ENCODE results near the gene SWAP70.
A peak's percentile ranks its signal among the peaks of the same experiment; 100 is the strongest.

SWAP70 gene

DNA sequence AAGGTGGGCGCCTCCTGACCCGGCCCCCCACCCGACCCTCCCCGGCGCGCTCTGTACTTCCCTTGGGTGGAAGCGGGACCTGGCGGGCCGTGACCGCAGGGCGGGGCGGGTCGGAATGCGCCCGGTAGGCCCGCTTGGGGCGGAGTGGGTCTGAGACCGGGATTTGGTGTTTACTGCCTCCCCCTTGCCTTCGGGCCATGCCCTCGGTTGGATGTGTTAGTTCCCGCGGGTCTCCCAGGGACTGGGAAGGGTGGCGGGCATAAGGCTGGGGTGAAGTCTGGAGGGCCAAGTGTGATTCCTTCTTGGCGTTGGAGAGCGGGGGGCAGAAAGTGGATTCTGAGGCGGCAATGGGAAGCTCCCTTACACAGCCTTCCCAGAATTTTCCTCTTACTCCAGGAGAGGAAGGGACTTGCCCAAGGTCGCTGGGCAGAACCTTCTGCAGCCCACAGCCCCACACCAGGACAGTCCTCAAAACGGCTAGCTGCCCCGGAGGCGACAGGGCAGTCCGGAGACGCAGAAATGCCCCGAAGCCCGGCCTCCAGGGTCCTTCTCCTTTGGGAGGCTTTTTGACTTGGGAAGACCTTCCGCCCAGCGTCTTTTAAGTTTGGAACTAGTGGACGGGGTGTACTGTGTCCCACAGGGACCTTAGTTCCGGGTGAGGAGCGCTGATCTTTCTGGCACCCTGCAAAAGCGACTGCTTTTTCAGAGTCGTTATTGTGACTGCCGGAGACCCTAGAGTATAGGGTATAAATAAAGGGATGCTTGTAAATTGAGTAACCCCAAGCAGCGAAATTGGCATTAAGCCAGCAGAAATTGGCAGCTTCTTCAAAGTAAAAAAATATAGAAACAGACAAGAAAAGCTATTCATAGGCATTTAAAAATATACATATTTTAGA, 647 bp downstream of the SWAP70 start:
- peak overlapping the region; percentile 86 to 94 (median 92) for H3K4me3 ChIP-seq (ENCODE audit: low read depth in 1 of 5, low read length in 5 of 5)
- peaks cover 0 to 10% (median 0%) of the 10 kb centered on the region in 5 donors for H3K9me3 ChIP-seq (ENCODE audit: control insufficient read depth in 5 of 5, low read length in 5 of 5)
- H3K27me3 ChIP-seq (ENCODE audit: control insufficient read depth in 5 of 5, insufficient read depth in 4 of 5, low read length in 5 of 5) = no peaks in the 10 kb centered on the region
- peak overlapping the region; percentile 75 to 94 (median 90) for H3K9ac ChIP-seq (ENCODE audit: low read length in 5 of 5)
- peaks cover 0 to 2% (median 0%) of the 10 kb centered on the region in 5 donors for H3K36me3 ChIP-seq (ENCODE audit: control insufficient read depth in 5 of 5, insufficient read depth in 5 of 5, low read length in 5 of 5)
- peak overlapping the region; percentile 92 for H3K27ac ChIP-seq (ENCODE audit: low read depth, low read length)
- H3K4me1 ChIP-seq (ENCODE audit: control insufficient read depth in 5 of 5, insufficient read depth in 5 of 5, low read length in 5 of 5) = peaks cover 0 to 23% (median 16%) of the 10 kb centered on the region in 5 donors

DNA sequence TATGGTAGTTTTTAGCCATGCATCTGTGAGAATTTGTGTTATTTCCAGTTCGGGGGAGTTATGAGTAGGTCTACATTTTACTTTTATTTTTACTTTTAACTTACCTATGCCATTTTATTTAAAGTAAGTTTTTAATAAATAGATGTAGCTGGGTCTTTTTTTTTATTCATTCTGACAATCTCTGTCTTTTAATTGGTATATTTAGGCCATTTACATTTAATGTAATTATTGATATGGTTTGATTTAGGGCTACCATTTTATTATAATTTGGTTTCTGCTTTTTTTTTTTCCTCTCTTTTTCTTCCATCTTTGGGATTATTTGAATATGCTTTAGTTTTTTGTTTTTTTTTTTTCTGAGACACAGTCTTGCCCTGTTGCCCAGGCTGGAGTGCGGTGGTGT, 1.9 kb downstream of the SWAP70 start:
- Histone ChIP-seq H3K36me3 (ENCODE audit: control insufficient read depth in 5 of 5, insufficient read depth in 5 of 5, low read length in 5 of 5) (peaks cover 0 to 2% (median 0%) of the 10 kb centered on the region in 5 donors), H3K9ac (ENCODE audit: low read length in 5 of 5) (no peak overlapping the region), H3K9me3 (ENCODE audit: control insufficient read depth in 5 of 5, low read length in 5 of 5) (peaks cover 0 to 10% (median 0%) of the 10 kb centered on the region in 5 donors), H3K4me3 (ENCODE audit: low read depth in 1 of 5, low read length in 5 of 5) (peak overlapping the region in 4 of 5 donors; percentile 86 to 94 (median 90)), H3K27ac (ENCODE audit: low read depth, low read length) (no peak overlapping the region), H3K4me1 (ENCODE audit: control insufficient read depth in 5 of 5, insufficient read depth in 5 of 5, low read length in 5 of 5) (peaks cover 0 to 23% (median 16%) of the 10 kb centered on the region in 5 donors), H3K27me3 (ENCODE audit: control insufficient read depth in 5 of 5, insufficient read depth in 4 of 5, low read length in 5 of 5) (no peaks in the 10 kb centered on the region)

DNA sequence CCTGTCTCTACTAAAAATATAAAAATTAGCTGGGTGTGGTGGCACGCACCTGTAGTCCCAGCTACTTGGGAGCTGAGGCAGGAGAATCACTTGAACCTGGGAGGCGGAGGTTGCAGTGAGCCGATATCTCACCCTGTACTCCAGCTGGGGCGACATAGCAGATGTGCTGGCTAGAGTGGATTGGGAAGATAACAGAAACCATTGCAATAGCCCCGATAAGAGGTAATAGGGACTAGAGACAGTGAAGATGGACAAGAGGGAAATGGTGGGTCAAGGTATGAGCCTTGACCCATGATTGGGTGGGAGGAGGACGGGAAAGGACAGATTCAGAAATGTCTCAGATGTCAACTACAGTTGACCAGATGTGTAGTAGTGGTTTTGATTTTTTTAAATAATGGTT, 6.1 kb downstream of the SWAP70 start:
- Histone ChIP-seq H3K27ac (ENCODE audit: low read depth, low read length) (no peak overlapping the region), H3K27me3 (ENCODE audit: control insufficient read depth in 5 of 5, insufficient read depth in 4 of 5, low read length in 5 of 5) (no peaks in the 10 kb centered on the region), H3K36me3 (ENCODE audit: control insufficient read depth in 5 of 5, insufficient read depth in 5 of 5, low read length in 5 of 5) (peaks cover 0 to 5% (median 2%) of the 10 kb centered on the region in 5 donors), H3K9me3 (ENCODE audit: control insufficient read depth in 5 of 5, low read length in 5 of 5) (peaks cover 0 to 10% (median 0%) of the 10 kb centered on the region in 5 donors), H3K4me3 (ENCODE audit: low read depth in 1 of 5, low read length in 5 of 5) (no peak overlapping the region), H3K9ac (ENCODE audit: low read length in 5 of 5) (no peak overlapping the region), H3K4me1 (ENCODE audit: control insufficient read depth in 5 of 5, insufficient read depth in 5 of 5, low read length in 5 of 5) (peaks cover 0 to 8% (median 2%) of the 10 kb centered on the region in 5 donors)

DNA sequence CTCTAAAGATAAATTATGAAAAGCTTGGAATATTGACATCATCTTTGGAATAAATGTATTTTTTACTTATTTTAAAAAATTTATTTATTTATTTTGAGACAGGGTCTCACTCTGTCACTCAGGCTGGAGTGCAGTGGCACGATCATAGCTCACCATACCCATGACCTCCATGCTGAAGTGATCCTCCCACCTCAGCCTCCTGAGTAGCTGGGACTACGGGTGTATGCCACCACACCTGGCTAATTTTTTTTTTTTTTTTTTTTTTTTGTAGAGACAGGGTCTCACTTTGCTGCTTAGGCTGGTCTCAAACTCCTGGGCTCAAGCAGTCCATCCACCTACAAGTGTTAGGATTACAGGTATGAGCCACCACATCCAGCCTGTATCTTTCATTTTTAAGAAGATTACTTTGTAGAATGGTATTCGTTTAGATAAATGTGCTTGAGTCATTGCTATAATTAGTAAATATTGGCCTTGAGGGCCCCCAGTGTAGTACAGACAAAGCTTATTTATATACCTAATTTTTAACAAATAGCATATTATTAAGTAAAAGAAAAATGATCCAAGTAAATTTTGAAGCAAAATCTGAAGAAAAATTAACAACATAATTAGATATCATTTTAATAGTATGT, 8.5 kb downstream of the SWAP70 start:
- H3K4me3 ChIP-seq (ENCODE audit: low read depth in 1 of 5, low read length in 5 of 5) = no peak overlapping the region
- no peaks in the 10 kb centered on the region for H3K9me3 ChIP-seq (ENCODE audit: control insufficient read depth in 5 of 5, low read length in 5 of 5)
- peaks cover 0 to 18% (median 2%) of the 10 kb centered on the region in 5 donors for H3K4me1 ChIP-seq (ENCODE audit: control insufficient read depth in 5 of 5, insufficient read depth in 5 of 5, low read length in 5 of 5)
- no peaks in the 10 kb centered on the region for H3K27me3 ChIP-seq (ENCODE audit: control insufficient read depth in 5 of 5, insufficient read depth in 4 of 5, low read length in 5 of 5)
- no peak overlapping the region for H3K9ac ChIP-seq (ENCODE audit: low read length in 5 of 5)
- no peak overlapping the region for H3K27ac ChIP-seq (ENCODE audit: low read depth, low read length)
- H3K36me3 ChIP-seq (ENCODE audit: control insufficient read depth in 5 of 5, insufficient read depth in 5 of 5, low read length in 5 of 5) = peaks cover 0 to 3% (median 2%) of the 10 kb centered on the region in 5 donors

DNA sequence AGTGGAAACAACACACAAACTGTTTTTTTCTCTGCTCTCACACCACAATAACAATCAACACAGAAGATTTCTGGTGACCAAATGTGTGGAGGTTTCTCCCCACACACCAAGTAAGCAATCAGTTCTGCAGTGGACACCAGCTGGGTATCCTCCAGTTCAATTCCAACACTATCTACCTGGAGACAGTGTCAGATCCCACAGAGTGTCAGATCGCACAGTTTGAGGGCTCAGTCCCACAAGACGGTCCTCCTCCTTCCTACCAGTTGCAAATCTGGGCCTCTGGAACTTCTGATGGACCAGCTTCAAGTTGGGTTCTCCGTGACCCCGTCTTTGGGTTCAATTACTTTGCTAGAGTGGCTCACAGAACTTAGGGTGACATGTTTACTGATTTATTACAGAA, 9.0 kb downstream of the SWAP70 start:
- Histone ChIP-seq H3K9ac (ENCODE audit: low read length in 5 of 5) (no peak overlapping the region), H3K4me1 (ENCODE audit: control insufficient read depth in 5 of 5, insufficient read depth in 5 of 5, low read length in 5 of 5) (peaks cover 0 to 21% (median 2%) of the 10 kb centered on the region in 5 donors), H3K27ac (ENCODE audit: low read depth, low read length) (no peak overlapping the region), H3K4me3 (ENCODE audit: low read depth in 1 of 5, low read length in 5 of 5) (no peak overlapping the region), H3K36me3 (ENCODE audit: control insufficient read depth in 5 of 5, insufficient read depth in 5 of 5, low read length in 5 of 5) (peaks cover 0 to 3% (median 0%) of the 10 kb centered on the region in 5 donors), H3K27me3 (ENCODE audit: control insufficient read depth in 5 of 5, insufficient read depth in 4 of 5, low read length in 5 of 5) (no peaks in the 10 kb centered on the region), H3K9me3 (ENCODE audit: control insufficient read depth in 5 of 5, low read length in 5 of 5) (no peaks in the 10 kb centered on the region)

DNA sequence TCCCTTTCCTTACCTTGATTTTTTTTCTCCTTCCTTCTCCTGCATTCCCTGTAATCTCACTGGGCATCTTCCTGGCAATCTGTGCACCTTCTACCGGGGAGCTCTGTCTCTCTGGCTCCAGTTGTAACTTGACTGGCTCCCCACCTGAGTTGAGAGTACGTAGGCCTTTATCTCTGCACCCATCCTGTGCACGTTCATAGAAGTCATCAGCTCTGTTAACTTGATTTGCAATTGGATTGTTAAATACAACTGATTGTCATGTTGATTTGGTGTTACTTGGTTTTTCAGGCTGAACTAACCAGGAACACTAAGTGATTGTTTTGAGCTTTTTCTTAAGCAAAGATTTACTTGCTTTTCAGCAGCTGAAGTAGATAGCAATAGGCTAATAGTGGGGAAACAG, 11.8 kb downstream of the SWAP70 start:
- Histone ChIP-seq H3K27ac (ENCODE audit: low read depth, low read length) (no peak overlapping the region), H3K4me3 (ENCODE audit: low read depth in 1 of 5, low read length in 5 of 5) (no peak overlapping the region), H3K9ac (ENCODE audit: low read length in 5 of 5) (no peak overlapping the region)

DNA sequence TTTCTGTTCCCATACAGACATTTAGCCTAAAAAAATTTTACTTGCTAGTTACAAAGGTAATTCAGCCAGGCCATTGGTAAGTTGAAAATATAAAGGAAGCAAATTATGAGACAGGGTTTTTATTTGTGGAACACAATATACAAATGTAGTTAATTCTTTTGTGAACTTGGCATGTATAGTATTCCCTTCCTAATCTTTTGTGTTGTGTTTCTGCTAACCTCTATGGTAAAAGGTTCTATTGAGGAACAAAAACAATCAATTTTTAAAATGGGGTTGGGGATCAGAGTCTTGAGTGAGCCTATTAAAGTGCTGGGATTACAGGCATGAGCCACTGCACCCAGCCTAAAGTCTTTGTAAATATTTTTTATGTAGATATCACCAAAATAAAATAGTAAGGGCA, 14.1 kb downstream of the SWAP70 start:
- Histone ChIP-seq H3K4me1 (ENCODE audit: control insufficient read depth in 5 of 5, insufficient read depth in 5 of 5, low read length in 5 of 5) (peaks cover 0 to 25% (median 3%) of the 10 kb centered on the region in 5 donors), H3K36me3 (ENCODE audit: control insufficient read depth in 5 of 5, insufficient read depth in 5 of 5, low read length in 5 of 5) (peaks cover 0 to 1% (median 0%) of the 10 kb centered on the region in 5 donors), H3K27ac (ENCODE audit: low read depth, low read length) (no peak overlapping the region), H3K27me3 (ENCODE audit: control insufficient read depth in 5 of 5, insufficient read depth in 4 of 5, low read length in 5 of 5) (no peaks in the 10 kb centered on the region), H3K4me3 (ENCODE audit: low read depth in 1 of 5, low read length in 5 of 5) (no peak overlapping the region), H3K9ac (ENCODE audit: low read length in 5 of 5) (no peak overlapping the region), H3K9me3 (ENCODE audit: control insufficient read depth in 5 of 5, low read length in 5 of 5) (no peaks in the 10 kb centered on the region)

More for the DNA sequence above, 11.8 kb downstream of the SWAP70 start:
- H3K36me3 ChIP-seq (ENCODE audit: control insufficient read depth in 5 of 5, insufficient read depth in 5 of 5, low read length in 5 of 5) = peaks cover 0 to 3% (median 0%) of the 10 kb centered on the region in 5 donors
- H3K4me1 ChIP-seq (ENCODE audit: control insufficient read depth in 5 of 5, insufficient read depth in 5 of 5, low read length in 5 of 5) = peaks cover 0 to 18% (median 2%) of the 10 kb centered on the region in 5 donors
- no peaks in the 10 kb centered on the region for H3K9me3 ChIP-seq (ENCODE audit: control insufficient read depth in 5 of 5, low read length in 5 of 5)
- H3K27me3 ChIP-seq (ENCODE audit: control insufficient read depth in 5 of 5, insufficient read depth in 4 of 5, low read length in 5 of 5) = no peaks in the 10 kb centered on the region

DNA sequence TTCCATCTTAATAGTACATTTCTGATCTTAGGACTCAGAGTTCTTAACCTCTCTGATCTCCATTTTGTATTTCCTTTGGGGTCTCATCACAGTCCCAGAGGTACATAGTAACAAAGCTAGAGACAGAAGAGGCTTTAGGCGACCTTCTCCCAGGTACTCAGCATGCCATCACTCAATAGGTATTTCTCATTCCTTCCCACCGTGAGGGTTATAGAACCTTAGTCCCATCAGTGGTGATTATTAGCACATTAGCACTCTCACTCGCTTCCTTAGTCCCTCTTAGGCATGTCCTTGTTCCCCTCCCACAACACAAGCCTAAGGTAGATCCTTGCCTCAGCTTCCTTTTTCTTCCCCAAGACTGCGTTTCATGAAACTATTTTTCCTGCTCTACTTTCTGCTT, 14.7 kb downstream of the SWAP70 start:
- H3K4me3 ChIP-seq (ENCODE audit: low read depth in 1 of 5, low read length in 5 of 5) = no peak overlapping the region
- H3K4me1 ChIP-seq (ENCODE audit: control insufficient read depth in 5 of 5, insufficient read depth in 5 of 5, low read length in 5 of 5) = peaks cover 0 to 25% (median 3%) of the 10 kb centered on the region in 5 donors
- no peak overlapping the region for H3K9ac ChIP-seq (ENCODE audit: low read length in 5 of 5)
- H3K36me3 ChIP-seq (ENCODE audit: control insufficient read depth in 5 of 5, insufficient read depth in 5 of 5, low read length in 5 of 5) = no peaks in the 10 kb centered on the region
- no peak overlapping the region for H3K27ac ChIP-seq (ENCODE audit: low read depth, low read length)
- H3K27me3 ChIP-seq (ENCODE audit: control insufficient read depth in 5 of 5, insufficient read depth in 4 of 5, low read length in 5 of 5) = no peaks in the 10 kb centered on the region
- no peaks in the 10 kb centered on the region for H3K9me3 ChIP-seq (ENCODE audit: control insufficient read depth in 5 of 5, low read length in 5 of 5)

DNA sequence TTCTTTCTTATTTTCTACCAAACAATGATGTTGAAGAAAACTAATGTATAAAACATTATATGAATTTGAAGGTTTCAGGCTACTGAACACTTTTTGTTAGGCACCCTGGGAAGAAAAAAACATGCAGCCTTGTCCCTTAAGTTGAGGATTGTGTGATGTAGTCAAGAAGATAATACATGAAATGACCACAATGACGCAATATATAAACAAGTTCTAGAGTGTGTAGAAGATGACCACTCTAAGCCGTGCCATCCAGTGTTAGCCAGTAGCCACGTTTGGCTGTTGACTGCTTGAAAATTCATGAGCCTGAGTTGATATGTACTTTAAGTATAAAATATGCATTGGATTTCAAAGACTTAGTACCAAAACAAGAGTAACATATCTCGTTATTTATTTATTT, 16.2 kb downstream of the SWAP70 start:
- Histone ChIP-seq H3K4me3 (ENCODE audit: low read depth in 1 of 5, low read length in 5 of 5) (no peak overlapping the region), H3K4me1 (ENCODE audit: control insufficient read depth in 5 of 5, insufficient read depth in 5 of 5, low read length in 5 of 5) (peaks cover 0 to 26% (median 3%) of the 10 kb centered on the region in 5 donors), H3K36me3 (ENCODE audit: control insufficient read depth in 5 of 5, insufficient read depth in 5 of 5, low read length in 5 of 5) (no peaks in the 10 kb centered on the region), H3K9ac (ENCODE audit: low read length in 5 of 5) (no peak overlapping the region), H3K27ac (ENCODE audit: low read depth, low read length) (no peak overlapping the region), H3K27me3 (ENCODE audit: control insufficient read depth in 5 of 5, insufficient read depth in 4 of 5, low read length in 5 of 5) (no peaks in the 10 kb centered on the region), H3K9me3 (ENCODE audit: control insufficient read depth in 5 of 5, low read length in 5 of 5) (no peaks in the 10 kb centered on the region)

Measured in subcutaneous abdominal adipose tissue (tissue), 5 donors.